ENCODE results near the gene SLC25A22. TPM values are rescaled to one million over a fixed set of nuclear protein-coding genes. Genes with fewer than 3 reads are reported as not detected.

SLC25A22 gene
- total and polyA plus RNA-seq, 8 donors: 5.5 to 11.9 (median 9.8) TPM; not detected in 1

GRCh38 chr11:799641-800316 is 1.7 kb upstream of the SLC25A22 start:
- H3K27me3 ChIP-seq: no peaks in the 10 kb centered on the region
- H3K4me1 ChIP-seq: peaks cover 34 to 53% (median 49%) of the 10 kb centered on the region in 4 donors
- intact Hi-C loops (cut with DNase I; ENCODE audit: low total_unique reads): no loop called here
- no peak overlapping the region for H3K27ac ChIP-seq
- no peaks in the 10 kb centered on the region for H3K9me3 ChIP-seq
- TF ChIP-seq POLR2AphosphoS5 (IDR thresholded peaks at IDR 0.05) (no peak), CTCF (IDR thresholded peaks at IDR 0.05) (no peak), EP300 (IDR thresholded peaks at IDR 0.05) (no peak)
- H3K4me3 ChIP-seq: no peak overlapping the region
- no peak for DNase-seq
- H3K36me3 ChIP-seq: peaks cover 11 to 45% (median 39%) of the 10 kb centered on the region in 4 donors
- WGBS, 5 donors: 91 to 96% (median 94%) methylated on average over 14 to 32 of the region's 32 CpGs

DNA sequence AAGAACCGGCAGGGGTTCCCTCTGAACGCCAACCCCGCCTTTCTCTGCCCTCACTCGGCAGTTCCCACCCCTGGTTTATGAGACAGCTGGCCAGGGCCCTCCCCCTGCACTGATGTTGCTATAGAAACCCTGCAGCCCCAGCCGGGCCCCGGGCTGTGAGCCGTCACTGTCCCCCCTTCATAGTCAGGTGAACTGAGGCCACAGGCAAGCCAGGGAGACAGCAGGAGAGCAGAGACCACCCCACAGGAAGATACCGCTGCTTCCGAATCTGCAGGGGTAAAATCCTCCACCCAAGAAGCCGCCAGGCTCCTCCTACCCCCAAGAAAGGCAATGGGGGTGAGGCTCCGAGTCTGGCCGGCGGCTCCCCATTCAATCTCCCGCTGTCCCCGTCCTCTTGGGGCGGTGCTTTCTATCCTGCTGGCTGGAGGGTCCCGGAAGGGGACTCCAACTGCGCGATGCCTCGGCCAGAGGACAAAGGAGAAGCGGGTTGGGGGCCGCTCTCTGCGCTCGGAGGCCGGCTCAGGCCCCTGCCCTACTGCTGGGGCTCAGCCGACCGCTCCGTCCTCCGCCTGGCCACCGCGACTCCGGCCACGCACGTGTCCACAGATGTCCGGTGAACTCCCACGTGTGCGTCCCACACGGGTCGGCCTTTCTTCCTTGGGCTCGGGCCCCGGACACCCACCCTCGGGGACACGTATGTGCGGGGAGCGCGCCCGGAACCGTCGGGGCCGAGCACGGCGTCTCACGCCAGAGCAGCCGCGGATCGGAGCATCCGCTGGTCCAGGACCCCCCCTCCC is 587 bp downstream of the SLC25A22 start:
- Histone ChIP-seq H3K27ac (peak overlapping the region; percentile 86 to 92 (median 90)), H3K4me3 (peak overlapping the region; percentile 66 to 96 (median 77)), H3K27me3 (no peaks in the 10 kb centered on the region), H3K4me1 (peaks cover 34 to 49% (median 39%) of the 10 kb centered on the region in 4 donors), H3K36me3 (peaks cover 21 to 59% (median 45%) of the 10 kb centered on the region in 4 donors), H3K9me3 (no peaks in the 10 kb centered on the region)
- 0 to 1% (median 1%) methylated on average over 10 to 57 of the region's 57 CpGs for WGBS, 5 donors
- intact Hi-C loops (cut with DNase I; ENCODE audit: low total_unique reads): no loop called here
- peak; percentile 60 to 94 for DNase-seq
- TF ChIP-seq POLR2AphosphoS5 (IDR thresholded peaks at IDR 0.05) (no peak), POLR2A (IDR thresholded peaks at IDR 0.05) (no peak), CTCF (IDR thresholded peaks at IDR 0.05) (no peak), EP300 (IDR thresholded peaks at IDR 0.05) (no peak)

DNA sequence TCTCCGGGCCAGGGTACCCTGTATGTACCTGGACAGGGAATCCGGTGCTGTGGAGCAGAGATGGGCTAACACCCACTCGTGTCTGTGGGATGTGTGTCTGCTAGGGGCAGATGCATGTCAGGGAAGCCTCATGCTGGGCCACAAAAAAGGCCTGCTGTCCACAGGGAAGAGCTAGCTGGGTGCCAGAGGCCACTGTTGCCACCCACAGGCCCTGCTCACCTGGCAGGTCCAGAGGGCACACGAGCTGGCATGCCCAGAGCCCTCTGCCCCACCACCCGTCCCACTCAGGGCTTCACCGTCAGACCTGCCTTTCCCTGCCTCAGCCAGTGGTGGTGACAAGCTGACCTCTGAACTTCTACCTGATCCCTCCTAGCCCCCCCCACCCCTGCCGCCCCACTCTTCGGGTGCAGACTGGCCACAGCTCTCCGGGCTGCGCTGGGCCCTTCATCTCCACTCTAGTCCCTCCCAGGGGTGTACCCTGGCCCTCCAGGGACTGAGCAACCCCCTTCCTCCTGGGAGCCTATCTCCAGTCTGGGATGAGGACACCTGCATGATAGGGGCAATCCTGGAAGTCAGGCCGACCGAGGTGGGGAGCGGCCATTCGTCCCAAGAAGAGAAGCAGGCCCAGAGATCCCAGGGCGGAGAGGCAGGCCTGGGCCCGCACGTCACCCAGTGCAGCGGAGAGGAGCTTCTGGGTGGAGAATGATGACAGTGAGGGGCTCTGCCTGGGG is 1.4 kb downstream of the SLC25A22 start:
- WGBS, 5 donors: 11 to 26% (median 17%) methylated on average over 10 to 18 of the region's 18 CpGs
- Histone ChIP-seq H3K27ac (peak overlapping the region; percentile 86 to 92 (median 90)), H3K4me3 (peak overlapping the region; percentile 66 to 96 (median 77)), H3K27me3 (no peaks in the 10 kb centered on the region), H3K9me3 (no peaks in the 10 kb centered on the region), H3K36me3 (peaks cover 23 to 59% (median 45%) of the 10 kb centered on the region in 4 donors), H3K4me1 (peaks cover 34 to 49% (median 39%) of the 10 kb centered on the region in 4 donors)
- intact Hi-C loops (cut with DNase I; ENCODE audit: low total_unique reads): no loop called here
- TF ChIP-seq POLR2A (IDR thresholded peaks at IDR 0.05): no peak
- no peak for DNase-seq

DNA sequence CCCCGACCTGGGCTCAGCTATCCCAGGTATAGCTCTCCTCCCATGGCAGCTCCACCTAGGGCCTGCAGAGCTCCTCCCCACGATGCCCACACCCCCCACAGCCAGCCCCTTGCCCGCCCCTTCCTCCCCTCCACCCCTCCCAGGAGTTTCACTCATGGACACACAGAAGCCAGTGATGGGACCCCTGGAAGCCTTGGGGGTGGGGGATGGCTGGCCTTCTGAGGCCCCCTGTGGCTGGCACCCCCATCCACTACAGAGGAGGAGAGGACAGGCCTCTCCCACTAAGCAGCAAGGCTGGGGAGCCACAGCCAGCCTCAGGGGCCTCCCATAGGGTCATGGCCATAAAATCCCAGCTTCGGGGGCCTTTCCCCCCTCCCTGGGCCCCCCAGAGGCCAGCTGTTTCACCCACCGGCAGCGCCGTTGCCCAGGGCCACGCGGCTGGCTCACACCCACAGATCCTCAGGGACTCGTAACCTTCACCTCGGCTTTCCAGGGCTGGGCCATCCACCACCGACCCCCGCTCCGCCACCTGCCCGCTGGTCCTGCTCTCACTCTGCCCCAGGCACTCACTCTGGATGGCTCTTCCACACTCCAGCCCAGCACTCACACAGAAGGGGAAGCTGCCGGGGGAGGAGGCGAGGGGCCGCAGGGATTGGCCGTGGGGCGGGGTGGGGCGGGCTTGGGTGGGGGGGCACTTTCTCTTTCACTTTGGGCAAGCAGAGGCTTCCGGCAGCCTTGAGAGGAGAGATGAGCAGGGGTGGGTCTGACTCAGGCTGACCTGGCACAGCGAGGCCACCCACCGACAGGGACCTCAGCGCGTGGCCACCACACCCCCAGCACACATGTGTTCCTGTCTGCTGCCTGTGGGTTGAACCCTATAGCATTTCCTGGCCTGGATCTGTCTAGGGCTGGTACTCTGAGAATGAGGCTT is 2.2 kb downstream of the SLC25A22 start:
- peaks cover 0 to 5% (median 0%) of the 10 kb centered on the region in 3 donors for H3K27me3 ChIP-seq
- 2 to 3% (median 2%) methylated on average over 8 to 26 of the region's 26 CpGs for WGBS, 5 donors
- peak; percentile 77 to 93 for DNase-seq
- intact Hi-C loops (cut with DNase I; ENCODE audit: low total_unique reads): no loop called here
- peak overlapping the region; percentile 86 to 92 (median 90) for H3K27ac ChIP-seq
- peak overlapping the region; percentile 66 to 96 (median 77) for H3K4me3 ChIP-seq
- TF ChIP-seq POLR2A (IDR thresholded peaks at IDR 0.05) (no peak), EP300 (IDR thresholded peaks at IDR 0.05) (no peak), CTCF (IDR thresholded peaks at IDR 0.05) (no peak), POLR2AphosphoS5 (IDR thresholded peaks at IDR 0.05) (peak in 2 of 3 donors; percentile 53 to 66)
- peaks cover 34 to 49% (median 39%) of the 10 kb centered on the region in 4 donors for H3K4me1 ChIP-seq
- H3K36me3 ChIP-seq: peaks cover 21 to 57% (median 46%) of the 10 kb centered on the region in 4 donors
- H3K9me3 ChIP-seq: no peaks in the 10 kb centered on the region
